Neural crest cell (in vitro differentiated cells): ENCODE results near the gene ACKR2. TPM values are rescaled to one million over a fixed set of nuclear protein-coding genes. Genes with fewer than 3 reads are reported as not detected.
A peak's percentile ranks its signal among the peaks of the same experiment; 100 is the strongest.

Source experiments
- DNase-seq: peaks from one replicate; pipeline ENCODE4 v3.0.0; 2021; ENCODE audit warnings: low read depth, mixed read lengths, low spot score
- H3K27ac Mint-ChIP-seq: one replicate; pipeline ENCODE4 v1.8.0; 2021; ENCODE audit warnings: mild to moderate bottlenecking, mixed read lengths; ENCODE audit not compliant: unreplicated experiment
- H3K27me3 Mint-ChIP-seq: 2 replicates; pipeline ENCODE4 v1.8.0; 2021; ENCODE audit warnings: low read depth, mild to moderate bottlenecking, mixed read lengths
- H3K36me3 Mint-ChIP-seq: 2 replicates; pipeline ENCODE4 v1.8.0; 2021; ENCODE audit warnings: low read depth, mild to moderate bottlenecking, mixed read lengths
- H3K4me1 Mint-ChIP-seq: 2 replicates; pipeline ENCODE4 v1.8.0; 2021; ENCODE audit warnings: mixed read lengths
- H3K4me3 Mint-ChIP-seq: one replicate; pipeline ENCODE4 v1.8.0; 2021; ENCODE audit warnings: mild to moderate bottlenecking, mixed read lengths
- H3K9me3 Mint-ChIP-seq: 2 replicates; pipeline ENCODE4 v1.8.0; 2021; ENCODE audit warnings: mixed read lengths
- CTCF ChIP-seq: fragments of 200-600 bp; sonication (generic); conservative IDR thresholded peaks from 2 replicates; pipeline ENCODE4 v1.5.0; 2021; ENCODE audit warnings: antibody characterized with exemption, mild to moderate bottlenecking
- total RNA-seq: library from RNA; stranded (reverse); gene quantifications from 2 replicates; pipeline ENCODE4 v1.2.1, GENCODE V29; 2021

ACKR2 gene
- total RNA-seq, 1 donor from 2014 or later = 0.56 TPM

GRCh38 chr3:42830437-42831320 lies 21.4 kb downstream of the ACKR2 start:
- TF ChIP-seq CTCF = peak; percentile 68
- Mint-ChIP-seq H3K4me1 (no peaks in the 10 kb centered on the region), H3K27ac (no peak overlapping the region), H3K9me3 (no peaks in the 10 kb centered on the region), H3K4me3 (no peak overlapping the region), H3K27me3 (peaks cover 19% of the 10 kb centered on the region), H3K36me3 (no peaks in the 10 kb centered on the region)
- no peak for DNase-seq

GRCh38 chr3:42831321-42831713 lies 22.1 kb downstream of the ACKR2 start:
- DNase-seq = peak; percentile 75
- Mint-ChIP-seq H3K27ac (no peak overlapping the region), H3K4me3 (no peak overlapping the region), H3K4me1 (no peaks in the 10 kb centered on the region), H3K9me3 (no peaks in the 10 kb centered on the region), H3K36me3 (no peaks in the 10 kb centered on the region), H3K27me3 (peaks cover 14% of the 10 kb centered on the region)
- TF ChIP-seq CTCF = peak; percentile 77

GRCh38 chr3:42836150-42837123 lies 27.2 kb downstream of the ACKR2 start:
- no peak for TF ChIP-seq CTCF
- no peak for DNase-seq
- Mint-ChIP-seq H3K27ac (no peak overlapping the region), H3K9me3 (no peaks in the 10 kb centered on the region), H3K4me1 (no peaks in the 10 kb centered on the region), H3K4me3 (no peak overlapping the region), H3K36me3 (no peaks in the 10 kb centered on the region), H3K27me3 (peaks cover 12% of the 10 kb centered on the region)

- H3K27me3 Mint-ChIP-seq = peaks cover 12% of the 10 kb centered on the region
- no peaks in the 10 kb centered on the region for H3K4me1 Mint-ChIP-seq
- DNase-seq = no peak
- TF ChIP-seq CTCF = no peak
- H3K36me3 Mint-ChIP-seq = no peaks in the 10 kb centered on the region
- H3K27ac Mint-ChIP-seq = no peak overlapping the region
- no peak overlapping the region for H3K4me3 Mint-ChIP-seq
- no peaks in the 10 kb centered on the region for H3K9me3 Mint-ChIP-seq
These were observed 29.3 kb downstream of the ACKR2 start for GRCh38 chr3:42838571-42838970.

- Mint-ChIP-seq H3K27me3 (peaks cover 12% of the 10 kb centered on the region), H3K9me3 (no peaks in the 10 kb centered on the region), H3K36me3 (no peaks in the 10 kb centered on the region), H3K4me3 (no peak overlapping the region), H3K4me1 (no peaks in the 10 kb centered on the region), H3K27ac (no peak overlapping the region)
- peak; percentile 77 for TF ChIP-seq CTCF
- DNase-seq = peak; percentile 35
These were observed 30.4 kb downstream of the ACKR2 start for GRCh38 chr3:42839616-42840015.
